ENCODE measurements around the gene MYZAP.

Gene MYZAP

DNA sequence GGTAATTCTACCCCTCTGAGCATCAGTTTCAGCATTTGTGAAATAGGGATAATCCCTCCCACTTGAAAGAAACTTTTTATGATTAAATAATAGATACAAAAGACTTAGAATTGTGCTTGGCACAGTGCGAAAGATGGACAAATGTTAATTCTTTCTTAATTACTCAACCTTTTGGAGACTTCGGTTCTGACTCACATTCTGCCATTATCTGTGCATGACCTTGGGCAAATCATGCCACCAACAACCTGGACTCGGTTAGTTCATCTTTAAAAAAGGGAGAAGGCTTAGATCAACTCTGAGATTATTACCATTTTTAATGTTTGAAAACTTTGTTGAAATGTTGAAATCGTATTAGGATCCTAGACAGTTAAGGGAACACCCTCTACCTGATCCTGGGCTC is 74.2 kb downstream of the MYZAP start:
- DNase-seq: no peak

DNA sequence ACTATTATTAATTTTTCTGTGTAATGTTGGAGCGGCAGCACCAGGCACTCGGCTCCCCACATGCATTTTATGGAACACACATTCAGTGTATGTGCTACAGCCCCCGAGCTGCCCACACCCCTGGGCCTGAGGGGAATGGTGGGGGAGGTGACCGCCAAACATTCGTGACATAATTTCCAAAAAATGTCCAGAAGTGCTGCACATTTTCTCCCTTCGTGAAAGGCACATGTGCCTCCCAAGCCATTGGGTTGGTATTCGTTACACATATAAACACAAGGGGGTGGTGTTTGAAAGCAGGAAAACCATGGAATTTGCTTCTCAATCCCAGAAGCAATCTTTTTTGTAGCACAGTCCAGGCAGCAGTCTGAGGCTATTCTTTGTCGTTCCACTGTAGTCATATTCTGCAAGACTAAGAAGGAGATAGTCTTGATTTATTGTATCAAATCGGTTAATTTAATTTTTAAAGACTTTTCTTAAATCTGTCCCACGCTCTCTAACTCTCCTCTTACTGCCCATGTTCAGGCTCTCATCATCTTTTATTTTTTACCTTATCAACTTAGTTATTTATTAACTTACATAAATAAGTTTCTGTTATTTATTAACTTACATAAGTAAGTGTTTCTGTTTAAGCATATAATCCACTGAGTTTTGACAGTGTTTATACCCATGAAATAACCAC is 75.6 kb downstream of the MYZAP start:
- no peak for DNase-seq

DNA sequence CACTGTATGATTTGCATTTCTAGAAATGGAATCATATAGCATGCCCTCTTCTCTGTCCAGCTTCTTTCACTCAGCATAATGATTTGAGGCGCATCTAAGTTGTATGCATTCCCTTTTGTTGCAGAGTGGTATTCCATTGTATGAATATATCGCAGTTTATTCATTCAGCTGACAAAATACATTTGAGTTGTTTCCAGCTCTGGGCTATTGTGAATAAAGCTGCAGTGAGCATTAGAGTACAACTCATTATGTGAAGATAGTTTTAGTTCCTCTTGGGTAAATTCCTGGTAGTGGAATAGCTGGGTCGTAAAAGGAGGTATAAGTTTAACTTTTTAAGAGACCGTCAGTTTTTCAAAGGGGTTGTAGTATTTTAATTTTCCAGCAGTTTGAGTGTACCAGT is 76.3 kb downstream of the MYZAP start:
- no peak for DNase-seq

GRCh38 chr15:57671636-57672035 is 79.9 kb downstream of the MYZAP start:
- DNase-seq: no peak

DNA sequence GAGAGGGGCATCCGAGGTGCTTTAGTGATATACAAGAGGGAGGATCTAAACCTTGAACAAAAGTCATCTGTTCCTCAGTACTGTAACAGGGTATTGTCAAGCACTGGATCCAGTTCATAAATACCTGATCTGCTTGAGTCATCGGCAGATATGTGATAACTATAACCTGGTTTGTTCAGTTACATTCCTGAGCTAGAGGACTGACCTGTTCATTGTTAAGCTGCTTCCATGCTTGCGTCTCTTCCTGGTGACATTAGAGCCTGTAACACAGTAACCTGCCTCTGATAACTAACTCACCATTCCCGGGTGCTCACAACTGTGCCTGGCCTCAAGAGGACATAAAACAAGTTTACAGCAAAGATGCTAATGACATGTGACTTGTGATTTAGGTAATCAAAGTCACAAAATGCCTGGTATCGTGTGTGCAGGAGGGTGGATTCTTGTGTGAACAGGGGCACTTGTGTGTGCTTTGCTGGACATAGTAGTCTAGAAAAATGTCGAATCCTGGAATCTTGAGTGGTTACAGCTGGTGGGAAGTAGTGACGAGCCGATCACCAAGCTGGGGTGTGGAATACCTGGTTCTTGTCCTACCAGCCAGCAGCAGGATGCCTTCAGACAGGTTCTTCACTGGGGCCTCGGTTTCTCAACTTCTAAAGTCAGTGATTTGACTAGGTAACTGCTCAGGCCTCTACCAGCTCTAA is 83.9 kb downstream of the MYZAP start:
- no peak for DNase-seq

DNA sequence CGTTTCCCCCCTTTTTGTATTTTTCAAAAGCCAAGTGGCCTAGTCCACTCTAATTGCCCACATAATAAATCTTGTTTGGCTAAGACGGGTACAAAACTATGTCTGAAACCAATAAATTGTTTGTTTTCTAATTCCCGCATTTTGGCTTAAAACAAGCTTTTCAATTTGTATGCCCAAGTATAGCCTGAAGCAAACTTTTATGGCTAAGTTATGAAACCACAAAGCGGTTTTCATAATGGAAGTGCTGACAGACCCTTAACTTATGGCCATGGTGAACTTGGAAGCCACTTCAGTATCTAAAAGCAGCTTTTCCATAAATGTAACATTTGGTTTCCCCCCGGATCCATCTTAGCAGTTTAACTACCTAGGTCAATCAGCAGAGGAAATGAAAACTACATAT is 84.9 kb downstream of the MYZAP start:
- no peak for DNase-seq

GRCh38 chr15:57677204-57677603 is 85.5 kb downstream of the MYZAP start:
- no peak for DNase-seq

- DNase-seq: no peak
These were observed 88.3 kb downstream of the MYZAP start for GRCh38 chr15:57680021-57680420.

GRCh38 chr15:57681011-57681410 is 89.3 kb downstream of the MYZAP start:
- no peak for DNase-seq

- DNase-seq: no peak
These were observed 91.8 kb downstream of the MYZAP start for GRCh38 chr15:57683481-57683880.

DNA sequence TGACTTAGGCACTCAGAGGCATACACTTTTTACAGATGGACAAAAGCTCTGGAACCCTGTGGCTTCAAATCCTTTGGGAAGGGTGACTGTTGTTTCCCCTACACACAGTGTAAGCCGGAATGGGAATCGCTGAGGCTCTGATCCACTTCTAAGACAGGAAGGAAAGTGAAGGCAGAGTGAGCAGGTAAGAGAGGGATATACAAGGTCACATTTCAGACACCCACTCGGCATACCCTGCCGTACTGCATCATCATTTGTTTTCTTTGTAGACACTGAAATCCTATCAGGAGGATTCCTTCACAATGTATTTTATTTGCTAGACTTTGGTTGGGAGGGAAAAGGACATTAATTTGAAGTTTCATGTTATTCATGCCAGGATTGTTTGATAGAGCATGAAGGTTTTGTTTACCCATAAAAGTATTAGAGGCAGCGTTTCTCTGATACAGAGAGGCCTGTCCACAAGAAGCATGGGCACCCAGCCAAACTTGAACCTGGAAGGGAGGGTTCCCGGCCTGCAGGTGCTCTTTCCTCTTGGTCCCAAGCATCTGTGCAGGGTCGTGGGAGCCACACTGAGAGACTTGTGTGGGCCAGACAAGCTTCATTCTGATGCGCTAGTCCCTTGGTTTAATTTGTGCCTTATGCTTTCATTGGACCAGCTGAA is 92.9 kb downstream of the MYZAP start:
- peak; percentile 49 for DNase-seq

GRCh38 chr15:57685306-57686095 is 93.8 kb downstream of the MYZAP start:
- DNase-seq: no peak

GRCh38 chr15:57686657-57687056 is 95.0 kb downstream of the MYZAP start:
- DNase-seq: no peak

- no peak for DNase-seq
These were observed 98.8 kb downstream of the MYZAP start for GRCh38 chr15:57690341-57690966.

GRCh38 chr15:57691082-57691481 is 99.4 kb downstream of the MYZAP start:
- DNase-seq: no peak

- no peak for DNase-seq
These were observed 101.0 kb downstream of the MYZAP start for GRCh38 chr15:57692709-57693108.

DNA sequence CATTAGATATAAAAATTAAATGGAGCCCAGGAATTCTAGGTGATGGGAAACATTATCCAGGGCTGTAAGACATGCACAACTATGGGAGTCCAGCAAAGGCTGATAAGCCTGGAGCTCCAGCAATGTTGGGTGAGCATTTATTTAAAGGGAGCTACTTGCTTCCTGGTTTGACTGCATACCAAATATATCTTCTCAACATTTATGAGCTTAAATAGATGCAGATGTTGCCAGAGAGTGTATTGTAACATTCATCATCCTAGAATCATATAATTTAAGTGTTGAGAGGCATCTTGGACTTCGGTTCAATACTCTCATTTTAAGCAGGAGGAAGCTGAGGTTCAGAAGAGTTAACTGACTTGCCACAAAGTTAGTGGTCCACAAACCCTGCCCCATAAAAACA is 102.6 kb downstream of the MYZAP start:
- no peak for DNase-seq

DNA sequence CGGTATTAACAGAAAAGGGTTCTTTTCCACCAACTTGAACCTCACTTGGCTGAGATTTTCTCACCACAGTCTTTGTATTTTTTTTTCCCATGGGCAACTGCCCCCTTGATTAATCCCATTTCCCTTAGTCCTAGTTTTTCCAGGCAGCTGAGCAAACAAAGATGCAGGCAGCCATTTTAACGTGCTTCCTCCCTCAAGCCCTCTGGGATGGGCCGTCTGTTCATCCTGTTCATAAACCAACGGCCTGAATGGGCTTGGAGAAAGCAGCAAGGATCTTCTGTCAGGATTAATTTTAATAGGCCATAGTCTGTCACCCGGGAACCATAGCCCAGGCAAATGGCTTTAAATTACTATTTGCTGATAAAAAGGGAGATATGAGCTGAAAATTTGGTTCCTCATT is 104.4 kb downstream of the MYZAP start:
- peak; percentile 7 for DNase-seq

DNA sequence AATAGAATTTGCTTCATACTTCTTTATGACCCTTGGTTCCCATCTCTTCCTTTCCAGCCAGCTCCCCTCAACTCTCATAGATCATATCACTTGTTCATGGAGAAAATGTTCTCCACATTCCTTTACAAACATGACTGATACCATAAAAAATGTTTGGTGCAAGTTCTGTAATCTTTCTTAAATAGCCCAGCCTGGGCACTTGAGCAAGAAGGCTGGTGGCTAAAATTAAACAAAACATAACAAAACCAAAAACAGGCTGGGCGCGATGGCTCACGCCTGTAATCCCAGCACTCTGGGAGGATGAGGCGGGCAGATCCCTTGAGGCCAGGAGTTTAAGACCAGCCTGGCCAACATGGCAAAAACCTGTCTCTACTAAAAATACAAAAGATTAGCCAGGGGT is 105.9 kb downstream of the MYZAP start:
- DNase-seq: no peak

DNA sequence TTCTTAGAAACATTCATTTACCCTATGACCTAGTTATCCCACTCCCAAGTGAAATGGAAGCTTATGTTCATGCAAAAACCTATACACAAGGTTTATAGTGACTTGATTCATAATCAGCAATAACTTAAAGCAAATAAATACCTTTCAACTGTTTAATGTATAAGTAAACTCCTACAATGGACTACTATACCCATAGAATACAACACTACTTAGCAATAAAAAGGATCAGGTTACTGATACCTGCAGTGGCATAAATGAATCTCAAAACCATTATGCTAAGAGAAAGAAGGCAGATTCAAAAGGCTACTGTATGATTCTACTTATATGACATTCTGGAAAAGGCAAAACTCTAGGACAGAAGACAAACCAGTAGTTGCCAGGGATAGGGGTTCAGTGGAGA is 106.5 kb downstream of the MYZAP start:
- no peak for DNase-seq

- DNase-seq: no peak
These were observed 107.3 kb downstream of the MYZAP start for GRCh38 chr15:57698991-57699390.

DNA sequence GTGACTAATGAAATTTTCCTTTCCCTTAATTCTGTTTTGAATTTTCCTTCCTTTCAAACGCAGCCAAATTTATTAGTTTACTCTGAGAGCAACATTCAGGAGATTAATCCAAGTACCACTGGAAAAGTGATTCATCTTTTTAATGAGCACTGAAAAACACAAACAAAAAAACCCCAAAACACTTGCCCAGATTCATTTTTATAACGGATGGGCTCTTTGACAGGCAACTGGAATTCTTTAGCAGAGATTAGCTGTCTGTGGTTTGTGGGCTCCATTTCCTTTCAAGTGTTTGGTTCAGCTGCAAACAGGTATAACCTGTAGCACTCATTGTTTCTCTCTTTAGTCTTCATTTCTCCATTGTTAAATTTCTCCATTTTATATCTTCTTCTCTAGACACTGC is 111.7 kb downstream of the MYZAP start:
- peak; percentile 64 for DNase-seq

DNA sequence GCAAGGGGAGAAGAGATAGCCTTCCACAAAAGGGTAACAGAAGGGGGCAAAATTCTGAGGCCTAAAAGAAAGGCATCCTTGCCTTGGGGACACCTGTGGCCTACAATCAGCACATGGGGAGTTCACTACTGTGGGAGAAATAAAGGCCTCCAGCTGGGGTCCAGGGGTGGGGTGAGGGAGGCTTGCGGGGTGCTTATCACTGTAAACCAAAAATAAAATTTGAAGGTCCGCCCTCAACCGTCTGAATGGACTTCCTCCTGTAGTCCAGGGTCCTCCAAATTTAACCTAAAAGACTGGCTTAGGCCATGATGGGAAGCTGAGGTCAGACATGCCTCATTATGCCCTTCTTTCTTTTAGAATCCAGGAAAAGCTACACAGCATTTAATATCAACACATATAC is 112.7 kb downstream of the MYZAP start:
- DNase-seq: no peak

Measured in DMS79 treated with DMSO at 0.1 percent for 48 hours (cell line).